PC-3 (cell line): Measurements from ENCODE around the gene PPM1F.

ENCODE experiments used
- CTCF ChIP-seq: fragments of 300-600 bp; sonication (generic); conservative IDR thresholded peaks from 2 replicates; pipeline ENCODE4 v1.5.1; 2017; ENCODE audit warnings: antibody characterized with exemption, low read depth, mild to moderate bottlenecking, low read length
- EZH2 ChIP-seq: fragments of 300-600 bp; sonication (generic); IDR thresholded peaks from one replicate; pipeline ENCODE4 v1.6.1; 2017; ENCODE audit warnings: antibody characterized with exemption, mild to moderate bottlenecking, low read length; ENCODE audit not compliant: unreplicated experiment

DNA sequence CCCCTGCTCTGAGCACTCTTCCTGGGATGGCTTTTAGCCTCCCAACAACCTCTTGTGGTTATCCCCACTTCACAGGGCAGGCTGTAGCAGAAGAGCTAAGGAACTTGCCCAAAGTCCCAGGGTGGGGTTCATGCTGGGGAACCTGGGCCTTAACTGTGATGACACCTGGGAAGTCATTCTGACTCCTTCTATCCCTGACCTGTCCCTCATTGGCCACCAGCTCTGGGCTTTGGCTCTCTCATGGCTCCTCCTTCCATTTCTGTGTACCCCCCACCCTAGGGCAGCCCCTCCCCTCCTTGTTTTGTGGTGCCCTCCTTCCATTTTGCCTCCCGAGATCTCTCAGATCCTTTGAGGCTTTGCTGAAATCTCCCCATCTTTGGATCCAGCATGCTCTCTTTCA, 2.7 kb downstream of the PPM1F start:
- TF ChIP-seq EZH2 (no peak), CTCF (no peak)
